NAMALWA (cell line): ENCODE measurements around the gene PPP2R1A.
"Not testable (repeated sequence)": the region's sequence is repeated elsewhere in the genome, so short reads cannot be mapped to it uniquely, and the experiment has no call there.

Source experiments
- DNase-seq: peaks from one replicate; pipeline ENCODE4 v3.0.0-alpha.2; 2015; ENCODE audit warnings: low spot score

Gene PPP2R1A

GRCh38 chr19:52244021-52244420, 54.2 kb downstream of the PPP2R1A start:
- no peak for DNase-seq

- peak; percentile 53 for DNase-seq
Measured at GRCh38 chr19:52248241-52248640, 58.4 kb downstream of the PPP2R1A start.

GRCh38 chr19:52258426-52258825, 68.6 kb downstream of the PPP2R1A start:
- DNase-seq, result no peak

- DNase-seq, result not testable (repeated sequence)
Measured at GRCh38 chr19:52265556-52265955, 75.7 kb downstream of the PPP2R1A start.

GRCh38 chr19:52269338-52270261, 79.7 kb downstream of the PPP2R1A start, which contains the start of gene ZNF766:
ZNF766 (plus strand) TSS chr19:52269587; CDS start chr19:52269614, 27 bp downstream.
- DNase-seq, result peak; percentile 94

GRCh38 chr19:52270266-52270885, 80.5 kb downstream of the PPP2R1A start:
- DNase-seq, result peak; percentile 38

- DNase-seq, result no peak
Measured at GRCh38 chr19:52273301-52273700, 83.4 kb downstream of the PPP2R1A start.

- DNase-seq, result no peak
Measured at GRCh38 chr19:52274191-52274590, 84.3 kb downstream of the PPP2R1A start.

GRCh38 chr19:52275988-52276387, 86.1 kb downstream of the PPP2R1A start:
- DNase-seq, result peak; percentile 18

GRCh38 chr19:52277471-52277870, 87.6 kb downstream of the PPP2R1A start:
- DNase-seq, result no peak
